Measurements from ENCODE around the gene ABCG4. TPM values are rescaled to one million over a fixed set of nuclear protein-coding genes. Genes with fewer than 3 reads are reported as not detected.
"Not testable (repeated sequence)": the region's sequence is repeated elsewhere in the genome, so short reads cannot be mapped to it uniquely, and the experiment has no call there.

Gene ABCG4
- total and polyA plus RNA-seq, 3 donors from 2014 or later = 3.9 to 11.2 (median 5.4) TPM

GRCh38 chr11:119189393-119189792 is 40.5 kb downstream of the ABCG4 start:
- Histone ChIP-seq H3K27ac (no peak overlapping the region), H3K4me1 (no peaks in the 10 kb centered on the region), H3K9me3 (no peaks in the 10 kb centered on the region), H3K27me3 (no peaks in the 10 kb centered on the region), H3K36me3 (ENCODE audit: low read depth, missing control alignments) (no peaks in the 10 kb centered on the region), H3K4me3 (no peak overlapping the region)
- DNase-seq = no peak
- TF ChIP-seq CTCF (IDR thresholded peaks at IDR 0.05) = no peak
- 84 to 95% methylated on average over 4 of the region's 4 CpGs for WGBS, 2 donors
- intact Hi-C loops (cut with DNase I; ENCODE audit: low total_unique reads) = loop anchor here (10.0 kb wide), 1 partner anchor 95 kb away; a partner anchor contains a TSS

GRCh38 chr11:119190531-119190930 is 41.7 kb downstream of the ABCG4 start:
- intact Hi-C loops (cut with DNase I; ENCODE audit: low total_unique reads) = no loop called here
- TF ChIP-seq POLR2A (IDR thresholded peaks at IDR 0.05) (no peak), CTCF (IDR thresholded peaks at IDR 0.05) (no peak)

GRCh38 chr11:119191265-119191664 is 42.4 kb downstream of the ABCG4 start:
- H3K27ac ChIP-seq; H3K27me3 ChIP-seq; H3K9me3 ChIP-seq; intact Hi-C loops (cut with DNase I; ENCODE audit: low total_unique reads); H3K36me3 ChIP-seq (ENCODE audit: low read depth, missing control alignments); H3K4me1 ChIP-seq; H3K4me3 ChIP-seq; DNase-seq: not testable (repeated sequence)
- 95 to 96% methylated on average over 14 of the region's 14 CpGs for WGBS, 2 donors

More at GRCh38 chr11:119190531-119190930, 41.7 kb downstream of the ABCG4 start:
- WGBS, 2 donors = 79 to 86% methylated on average over 5 to 9 of the region's 9 CpGs
- Histone ChIP-seq H3K27ac (no peak overlapping the region), H3K36me3 (ENCODE audit: low read depth, missing control alignments) (no peaks in the 10 kb centered on the region), H3K9me3 (no peaks in the 10 kb centered on the region), H3K4me1 (no peaks in the 10 kb centered on the region), H3K27me3 (no peaks in the 10 kb centered on the region), H3K4me3 (no peak overlapping the region)
- DNase-seq = no peak

GRCh38 chr11:119192111-119192510 is 43.3 kb downstream of the ABCG4 start:
- no peaks in the 10 kb centered on the region for H3K4me1 ChIP-seq
- TF ChIP-seq POLR2A (IDR thresholded peaks at IDR 0.05) (no peak), CTCF (IDR thresholded peaks at IDR 0.05) (no peak)
- H3K36me3 ChIP-seq (ENCODE audit: low read depth, missing control alignments) = no peaks in the 10 kb centered on the region
- H3K4me3 ChIP-seq = no peak overlapping the region
- no peaks in the 10 kb centered on the region for H3K27me3 ChIP-seq
- H3K27ac ChIP-seq = no peak overlapping the region
- no peak for DNase-seq
- no peaks in the 10 kb centered on the region for H3K9me3 ChIP-seq
- intact Hi-C loops (cut with DNase I; ENCODE audit: low total_unique reads) = no loop called here
- 93 to 97% methylated on average over 3 of the region's 3 CpGs for WGBS, 2 donors

GRCh38 chr11:119193001-119193400 is 44.1 kb downstream of the ABCG4 start:
- Histone ChIP-seq H3K4me1 (no peaks in the 10 kb centered on the region), H3K27me3 (no peaks in the 10 kb centered on the region), H3K27ac (no peak overlapping the region), H3K36me3 (ENCODE audit: low read depth, missing control alignments) (no peaks in the 10 kb centered on the region), H3K9me3 (no peaks in the 10 kb centered on the region), H3K4me3 (no peak overlapping the region)
- TF ChIP-seq POLR2A (IDR thresholded peaks at IDR 0.05) (no peak), CTCF (IDR thresholded peaks at IDR 0.05) (no peak)
- intact Hi-C loops (cut with DNase I; ENCODE audit: low total_unique reads) = no loop called here
- 80 to 82% methylated on average over 5 of the region's 5 CpGs for WGBS, 2 donors
- DNase-seq = no peak
